GM13976 (cell line): ENCODE measurements around the gene TTLL9.

ENCODE experiments used
- DNase-seq: peaks from one replicate; pipeline ENCODE4 v3.0.0; 2012; ENCODE audit warnings: low spot score
- in situ Hi-C: fragments of 300-500 bp; cut with MboI; formaldehyde crosslinking; loops from one replicate; pipeline ENCODE4 v1.12.0; 2022; ENCODE audit warnings: low sequenced_read_pairs, mixed read lengths, inconsistent platforms; ENCODE audit not compliant: unreplicated experiment
- TF ChIP-seq, protein P1 (sequence below): IDR thresholded peaks from 2 replicates; pipeline ENCODE4 v1.5.1; 2012; ENCODE audit warnings: borderline replicate concordance, mild to moderate bottlenecking; ENCODE audit not compliant: insufficient read depth; ENCODE audit errors: extremely low read depth, missing control alignments, control extremely low read depth

Gene TTLL9

DNA sequence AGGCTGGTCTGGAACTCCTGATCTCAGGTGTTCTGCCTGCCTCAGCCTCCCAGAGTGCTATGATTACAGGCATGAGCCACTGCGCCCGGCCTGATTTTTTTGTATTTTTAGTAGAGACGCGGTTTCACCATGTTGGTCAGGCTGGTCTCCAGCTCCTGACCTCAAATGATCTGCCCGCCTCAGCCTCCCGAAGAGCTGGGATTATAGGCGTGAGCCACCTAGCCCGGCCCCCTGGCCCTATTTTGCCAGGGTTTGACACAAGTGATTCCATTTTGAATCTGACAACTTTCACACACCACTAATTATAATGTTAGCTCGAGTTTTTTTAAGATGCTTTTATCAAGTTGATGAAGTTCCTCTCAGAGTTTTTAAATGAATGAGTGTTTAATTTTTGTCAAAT, 25.6 kb downstream of the TTLL9 start:
- TF ChIP-seq, protein P1, sequence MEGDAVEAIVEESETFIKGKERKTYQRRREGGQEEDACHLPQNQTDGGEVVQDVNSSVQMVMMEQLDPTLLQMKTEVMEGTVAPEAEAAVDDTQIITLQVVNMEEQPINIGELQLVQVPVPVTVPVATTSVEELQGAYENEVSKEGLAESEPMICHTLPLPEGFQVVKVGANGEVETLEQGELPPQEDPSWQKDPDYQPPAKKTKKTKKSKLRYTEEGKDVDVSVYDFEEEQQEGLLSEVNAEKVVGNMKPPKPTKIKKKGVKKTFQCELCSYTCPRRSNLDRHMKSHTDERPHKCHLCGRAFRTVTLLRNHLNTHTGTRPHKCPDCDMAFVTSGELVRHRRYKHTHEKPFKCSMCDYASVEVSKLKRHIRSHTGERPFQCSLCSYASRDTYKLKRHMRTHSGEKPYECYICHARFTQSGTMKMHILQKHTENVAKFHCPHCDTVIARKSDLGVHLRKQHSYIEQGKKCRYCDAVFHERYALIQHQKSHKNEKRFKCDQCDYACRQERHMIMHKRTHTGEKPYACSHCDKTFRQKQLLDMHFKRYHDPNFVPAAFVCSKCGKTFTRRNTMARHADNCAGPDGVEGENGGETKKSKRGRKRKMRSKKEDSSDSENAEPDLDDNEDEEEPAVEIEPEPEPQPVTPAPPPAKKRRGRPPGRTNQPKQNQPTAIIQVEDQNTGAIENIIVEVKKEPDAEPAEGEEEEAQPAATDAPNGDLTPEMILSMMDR = no peak
- no peak for DNase-seq
- in situ Hi-C loops = no loop called here

DNA sequence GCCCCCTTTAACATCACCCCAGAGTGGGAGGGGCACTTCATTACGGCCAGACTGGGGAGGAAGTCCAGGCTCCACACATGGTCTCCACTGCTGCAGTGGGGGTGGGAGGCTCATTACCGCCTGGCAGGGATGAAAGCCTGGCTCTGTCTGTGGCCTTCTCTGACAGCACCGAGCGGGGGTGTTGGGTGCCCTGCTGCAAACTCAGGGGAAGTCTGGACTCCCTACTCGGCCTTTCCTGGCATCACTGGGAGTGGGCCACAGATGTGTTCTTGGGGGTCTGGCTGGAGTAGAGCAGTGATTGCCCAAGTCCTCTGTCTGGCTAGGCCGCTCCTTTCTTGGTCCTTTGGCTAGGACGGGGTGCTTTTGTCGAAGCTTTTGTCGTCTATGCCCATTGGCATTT, 27.1 kb downstream of the TTLL9 start:
- TF ChIP-seq, protein P1 = no peak
- in situ Hi-C loops = no loop called here
- DNase-seq = no peak

DNA sequence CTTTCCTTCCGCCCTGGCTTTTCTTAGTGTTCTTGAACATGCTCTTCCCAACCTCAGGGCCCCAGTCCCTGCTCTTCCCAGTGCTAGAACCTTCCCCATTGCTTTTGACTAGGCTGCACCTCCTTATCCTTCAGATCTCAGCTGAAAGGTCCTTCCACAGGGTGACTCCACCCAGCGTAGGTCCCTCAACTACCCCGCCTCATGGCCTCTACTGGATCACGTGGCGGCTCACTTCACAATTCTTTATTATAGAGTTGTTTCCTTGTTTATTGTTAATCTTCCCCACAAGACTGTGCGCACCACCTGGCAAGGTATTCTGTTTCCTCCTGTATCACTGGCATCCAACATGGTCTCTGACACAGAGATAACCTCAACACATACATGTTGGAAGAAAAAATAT, 31.2 kb downstream of the TTLL9 start:
- in situ Hi-C loops = no loop called here
- TF ChIP-seq, protein P1 = no peak
- no peak for DNase-seq

DNA sequence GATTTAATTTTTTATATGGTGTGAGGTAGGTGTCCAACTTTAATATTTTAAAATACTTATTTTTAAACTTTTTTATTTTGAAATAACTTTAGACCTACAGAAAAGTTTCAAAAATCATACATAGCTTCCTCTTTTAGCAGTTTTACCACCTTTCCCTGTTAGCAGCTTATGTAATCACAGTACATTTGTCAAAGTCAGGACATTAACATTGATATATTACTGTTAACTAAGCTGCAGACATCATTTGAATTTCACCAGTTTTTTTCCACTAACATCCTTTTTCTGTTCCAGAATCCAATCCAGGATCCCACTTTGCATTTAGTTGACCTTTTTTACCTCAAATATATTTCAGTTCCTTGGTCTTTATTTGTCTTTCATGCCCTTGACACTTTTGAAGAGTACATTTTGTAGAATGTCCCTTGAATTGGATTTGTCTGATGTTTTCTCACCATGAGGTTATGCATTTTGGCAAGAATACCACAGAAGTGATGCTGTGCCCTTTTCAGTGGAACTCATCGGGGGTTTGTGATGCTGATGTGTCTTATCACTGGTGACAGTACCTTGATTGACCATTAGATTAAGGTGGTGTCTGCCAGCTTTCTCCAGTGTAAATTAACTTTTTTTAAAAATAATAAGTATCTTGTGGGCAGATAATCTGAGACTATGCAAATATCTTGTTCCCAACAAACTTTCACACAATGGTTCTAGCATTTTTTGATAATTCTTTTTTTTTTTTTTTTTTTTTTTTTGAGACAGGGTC, 33.4 kb downstream of the TTLL9 start:
- TF ChIP-seq, protein P1 = no peak
- DNase-seq = no peak
- in situ Hi-C loops = no loop called here

DNA sequence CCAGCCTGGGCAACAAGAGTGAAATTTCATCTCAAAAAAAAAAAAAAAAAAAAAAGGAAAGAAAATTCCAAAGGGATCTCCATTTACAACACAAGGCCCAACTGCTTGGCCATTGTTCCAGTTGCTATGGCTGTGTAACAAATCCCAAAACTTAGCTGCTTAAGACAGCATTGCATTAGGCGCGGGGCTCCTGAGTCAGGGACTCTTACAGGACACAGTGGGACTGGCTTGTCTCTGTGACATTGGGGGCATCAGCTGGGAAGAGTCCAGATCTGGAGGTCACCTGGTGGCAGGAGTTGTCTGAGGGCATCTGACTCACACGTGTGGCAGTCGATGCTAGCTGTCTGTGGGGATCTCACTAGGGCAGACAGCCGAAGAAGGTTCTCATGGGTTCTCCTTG, 35.6 kb downstream of the TTLL9 start:
- TF ChIP-seq, protein P1 = no peak
- DNase-seq = no peak
- in situ Hi-C loops = no loop called here

DNA sequence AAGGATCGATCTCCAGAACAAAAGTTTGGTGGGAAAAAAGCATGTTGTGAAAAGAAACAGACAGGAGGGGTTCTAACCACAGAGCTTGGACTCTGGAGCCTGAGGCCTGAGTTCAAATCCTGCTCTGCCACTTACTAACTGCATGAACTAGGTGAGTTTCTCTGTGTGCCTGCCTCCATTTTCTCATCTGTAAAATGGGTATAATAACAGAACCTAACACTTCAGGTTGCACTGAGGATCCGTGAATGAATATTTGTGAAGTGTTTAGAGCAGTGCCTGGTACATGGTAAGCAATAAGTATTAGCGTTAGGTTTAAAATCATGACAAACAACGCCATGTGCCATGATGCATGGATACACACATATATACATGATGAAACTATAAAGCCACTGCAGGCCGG, 36.6 kb downstream of the TTLL9 start:
- TF ChIP-seq, protein P1 = no peak
- DNase-seq = no peak
- in situ Hi-C loops = no loop called here

DNA sequence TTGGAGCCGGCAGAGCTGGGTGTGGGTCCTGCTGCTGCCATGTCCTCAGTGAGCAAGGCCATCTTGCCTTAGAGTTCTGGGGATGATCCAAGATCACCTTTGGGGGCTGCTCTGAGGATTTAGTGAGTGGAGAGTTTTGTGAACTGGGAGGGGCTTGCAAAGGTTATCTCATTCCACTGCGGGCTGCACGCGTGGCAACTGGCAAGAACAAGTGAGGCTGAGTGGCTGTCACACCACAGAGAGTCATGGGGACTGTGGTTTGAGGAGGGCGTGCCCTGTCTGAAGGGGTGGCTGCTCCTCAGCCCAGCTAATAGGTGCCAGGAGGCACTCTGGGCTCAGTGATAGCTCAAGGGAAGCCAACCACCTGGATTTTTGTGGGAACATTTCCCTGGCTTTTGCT, 37.6 kb downstream of the TTLL9 start:
- TF ChIP-seq, protein P1 = no peak
- in situ Hi-C loops = no loop called here
- no peak for DNase-seq
